Measurements from ENCODE around the gene SLC6A19.

DNA sequence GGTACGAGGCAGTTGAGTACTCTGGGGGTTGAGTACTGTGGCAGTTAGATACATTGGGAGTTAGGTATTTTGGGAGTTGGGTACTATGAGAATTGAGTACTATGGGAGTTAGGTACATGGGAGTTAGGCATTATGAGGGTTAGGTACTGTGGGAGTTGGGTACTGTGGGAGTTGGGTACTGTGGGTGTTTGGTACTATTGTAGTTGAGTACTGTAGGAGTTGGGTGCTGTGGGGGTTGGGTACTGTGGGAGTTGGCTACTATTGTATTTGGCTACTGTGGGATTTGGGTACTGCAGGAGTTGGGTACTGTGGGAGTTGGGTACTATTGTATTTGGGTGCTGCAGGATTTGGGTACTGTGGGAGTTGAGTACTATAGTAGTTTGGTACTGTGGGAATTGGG, 4.8 kb upstream of the SLC6A19 start:
- TF ChIP-seq, protein P1, sequence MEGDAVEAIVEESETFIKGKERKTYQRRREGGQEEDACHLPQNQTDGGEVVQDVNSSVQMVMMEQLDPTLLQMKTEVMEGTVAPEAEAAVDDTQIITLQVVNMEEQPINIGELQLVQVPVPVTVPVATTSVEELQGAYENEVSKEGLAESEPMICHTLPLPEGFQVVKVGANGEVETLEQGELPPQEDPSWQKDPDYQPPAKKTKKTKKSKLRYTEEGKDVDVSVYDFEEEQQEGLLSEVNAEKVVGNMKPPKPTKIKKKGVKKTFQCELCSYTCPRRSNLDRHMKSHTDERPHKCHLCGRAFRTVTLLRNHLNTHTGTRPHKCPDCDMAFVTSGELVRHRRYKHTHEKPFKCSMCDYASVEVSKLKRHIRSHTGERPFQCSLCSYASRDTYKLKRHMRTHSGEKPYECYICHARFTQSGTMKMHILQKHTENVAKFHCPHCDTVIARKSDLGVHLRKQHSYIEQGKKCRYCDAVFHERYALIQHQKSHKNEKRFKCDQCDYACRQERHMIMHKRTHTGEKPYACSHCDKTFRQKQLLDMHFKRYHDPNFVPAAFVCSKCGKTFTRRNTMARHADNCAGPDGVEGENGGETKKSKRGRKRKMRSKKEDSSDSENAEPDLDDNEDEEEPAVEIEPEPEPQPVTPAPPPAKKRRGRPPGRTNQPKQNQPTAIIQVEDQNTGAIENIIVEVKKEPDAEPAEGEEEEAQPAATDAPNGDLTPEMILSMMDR (IDR thresholded peaks at IDR 0.05) = no peak
- TF ChIP-seq EZH2 (IDR thresholded peaks at IDR 0.05; ENCODE audit: borderline replicate concordance, insufficient read depth, low read depth, low read length, poor library complexity, severe bottlenecking) = no peak

All from B cell (primary cell).